PC-3 (cell line): Measurements from ENCODE around the gene FA2H. TPM values are rescaled to one million over a fixed set of nuclear protein-coding genes. Genes with fewer than 3 reads are reported as not detected.

Source experiments
- ATAC-seq: fragments of 200-7000 bp; cut with Tn5 transposase; 2 replicates; pipeline ENCODE4 v1.9.1; 2020; ENCODE audit warnings: mild to moderate bottlenecking, moderate library complexity
- BruUV-seq: library from RNA; stranded (reverse); fragments of 400-500 nt; replicated peaks from 2 replicates; lab custom pipeline; 2021; lab: Mats Ljungman, UMichigan
- CTCF ChIA-PET: fragments of 300-600 bp; sonication (Branson Sonifier 250); formaldehyde crosslinking; loops from one replicate; lab custom pipeline; 2022; ENCODE audit warnings: antibody characterized with exemption; lab: Charles Lee
- POLR2A ChIA-PET: fragments of 300-600 bp; sonication (Branson Sonifier 250); formaldehyde crosslinking; loops from one replicate; lab custom pipeline; 2022; ENCODE audit warnings: antibody characterized with exemption; ENCODE audit not compliant: unreplicated experiment; lab: Charles Lee
- DNase-seq: peaks from one replicate; pipeline ENCODE4 v3.0.0-alpha.2; 2015
- H2AFZ ChIP-seq: fragments of 300-600 bp; sonication (generic); 2 replicates; pipeline ENCODE4 v1.6.0; 2016; ENCODE audit warnings: antibody characterized with exemption, low read length
- H3F3A ChIP-seq: fragments of 300-600 bp; sonication (generic); one replicate; pipeline ENCODE4 v1.6.0; 2017; ENCODE audit warnings: antibody characterized with exemption, low read length, control low read depth, mild to moderate bottlenecking; ENCODE audit not compliant: unreplicated experiment
- H3K27ac ChIP-seq: fragments of 300-600 bp; sonication (generic); 2 replicates; pipeline ENCODE4 v1.5.1; 2016; ENCODE audit warnings: mild to moderate bottlenecking, low read length
- H3K27me3 ChIP-seq: fragments of 300-600 bp; sonication (generic); 2 replicates; pipeline ENCODE4 v1.6.1; 2016; ENCODE audit warnings: low read length, mixed read lengths
- H3K36me3 ChIP-seq: fragments of 300-600 bp; sonication (generic); 2 replicates; pipeline ENCODE4 v1.6.1; 2016; ENCODE audit warnings: low read depth, mixed run types, low read length, mixed read lengths
- H3K4me1 ChIP-seq: fragments of 300-600 bp; sonication (generic); 2 replicates; pipeline ENCODE4 v1.5.1; 2016; ENCODE audit warnings: low read length; ENCODE audit not compliant: insufficient read depth
- H3K4me2 ChIP-seq: fragments of 300-600 bp; sonication (generic); 2 replicates; pipeline ENCODE4 v1.6.0; 2016; ENCODE audit warnings: low read length
- H3K4me3 ChIP-seq: fragments of 300-600 bp; sonication (generic); 2 replicates; pipeline ENCODE4 v1.5.1; 2016; ENCODE audit warnings: mild to moderate bottlenecking, low read length, mixed read lengths
- H3K79me2 ChIP-seq: fragments of 300-600 bp; sonication (generic); 2 replicates; pipeline ENCODE4 v1.6.1; 2017; ENCODE audit warnings: low read length, mixed read lengths
- H3K9ac ChIP-seq: fragments of 300-600 bp; sonication (generic); 2 replicates; pipeline ENCODE4 v1.6.0; 2016; ENCODE audit warnings: mild to moderate bottlenecking, low read length
- H3K9me2 ChIP-seq: fragments of 300-600 bp; sonication (generic); replicated peaks from 2 replicates; pipeline ENCODE4 v1.6.1; 2016; ENCODE audit warnings: mixed run types, low read length, mixed read lengths
- H3K9me3 ChIP-seq: fragments of 300-600 bp; sonication (generic); 2 replicates; pipeline ENCODE4 v1.6.1; 2016; ENCODE audit warnings: low read length, mixed read lengths
- H4K20me1 ChIP-seq: fragments of 300-600 bp; sonication (generic); 2 replicates; pipeline ENCODE4 v1.6.1; 2016; ENCODE audit warnings: low read length, mixed read lengths
- CTCF ChIP-seq: fragments of 300-600 bp; sonication (generic); conservative IDR thresholded peaks from 2 replicates; pipeline ENCODE4 v1.5.1; 2017; ENCODE audit warnings: antibody characterized with exemption, low read depth, mild to moderate bottlenecking, low read length
- EZH2 ChIP-seq: fragments of 300-600 bp; sonication (generic); IDR thresholded peaks from one replicate; pipeline ENCODE4 v1.6.1; 2017; ENCODE audit warnings: antibody characterized with exemption, mild to moderate bottlenecking, low read length; ENCODE audit not compliant: unreplicated experiment
- EZH2phosphoT487 ChIP-seq: fragments of 300-600 bp; sonication (generic); IDR thresholded peaks from 2 replicates; pipeline ENCODE4 v1.6.1; 2018; ENCODE audit warnings: mild to moderate bottlenecking, antibody characterized with exemption, low read length, borderline replicate concordance
- intact Hi-C: fragments of 100-400 bp; cut with micrococcal nuclease; formaldehyde crosslinking; loops from 2 replicates; pipeline ENCODE4 v1.9.0; 2023
- total RNA-seq: library from RNA; depleted of rRNA; stranded (reverse); fragments of >200 nt; gene quantifications from 2 replicates; pipeline ENCODE4 v1.2.3, GENCODE V29; 2014

The FA2H gene
- total RNA-seq, 1 experiment from 2014 or later, result 3.9 TPM

GRCh38 chr16:74682556-74682955 is 92.1 kb downstream of the FA2H start:
- ATAC-seq (no peak), DNase-seq (no peak)
- H3K9me3 ChIP-seq, result no peaks in the 10 kb centered on the region
- no peak overlapping the region for H3K4me2 ChIP-seq
- H3K4me1 ChIP-seq, result no peaks in the 10 kb centered on the region
- no peaks in the 10 kb centered on the region for H3K36me3 ChIP-seq
- no peak overlapping the region for H3K9ac ChIP-seq
- H3K27ac ChIP-seq, result no peak overlapping the region
- TF ChIP-seq EZH2 (no peak), CTCF (no peak), EZH2phosphoT487 (no peak)
- BruUV-seq, result no TSS peak
- H3K4me3 ChIP-seq, result no peak overlapping the region
- POLR2A ChIA-PET, result no interaction called here
- no peak overlapping the region for H2AFZ ChIP-seq
- H3K79me2 ChIP-seq, result no peaks in the 10 kb centered on the region
- no peaks in the 10 kb centered on the region for H3F3A ChIP-seq
- H3K9me2 ChIP-seq, result no peaks in the 10 kb centered on the region
- no peaks in the 10 kb centered on the region for H4K20me1 ChIP-seq
- H3K27me3 ChIP-seq, result no peaks in the 10 kb centered on the region
- intact Hi-C loops, result no loop called here
- CTCF ChIA-PET, result no interaction called here

GRCh38 chr16:74680681-74681080 is 93.9 kb downstream of the FA2H start:
- Histone ChIP-seq H3K9me3 (no peaks in the 10 kb centered on the region), H3K36me3 (no peaks in the 10 kb centered on the region), H3F3A (no peaks in the 10 kb centered on the region), H3K4me2 (no peak overlapping the region), H4K20me1 (no peaks in the 10 kb centered on the region), H3K27me3 (no peaks in the 10 kb centered on the region), H3K27ac (no peak overlapping the region), H3K4me1 (no peaks in the 10 kb centered on the region), H2AFZ (no peak overlapping the region), H3K9me2 (no peaks in the 10 kb centered on the region), H3K9ac (no peak overlapping the region), H3K79me2 (no peaks in the 10 kb centered on the region), H3K4me3 (no peak overlapping the region)
- ATAC-seq (peak; percentile 24), DNase-seq (no peak)
- intact Hi-C loops, result no loop called here
- ChIA-PET POLR2A (no interaction called here), CTCF (no interaction called here)
- BruUV-seq, result no TSS peak
- no peak for TF ChIP-seq EZH2phosphoT487
- TF ChIP-seq CTCF, result no peak
- TF ChIP-seq EZH2, result no peak

GRCh38 chr16:74679983-74680382 is 94.6 kb downstream of the FA2H start:
- no peaks in the 10 kb centered on the region for H4K20me1 ChIP-seq
- H3K9ac ChIP-seq, result no peak overlapping the region
- H3F3A ChIP-seq, result no peaks in the 10 kb centered on the region
- no TSS peak for BruUV-seq
- no peak overlapping the region for H3K4me3 ChIP-seq
- ChIA-PET POLR2A (no interaction called here), CTCF (no interaction called here)
- H3K9me3 ChIP-seq, result no peaks in the 10 kb centered on the region
- intact Hi-C loops, result no loop called here
- H3K36me3 ChIP-seq, result no peaks in the 10 kb centered on the region
- no peak overlapping the region for H3K27ac ChIP-seq
- H3K79me2 ChIP-seq, result no peaks in the 10 kb centered on the region
- H3K9me2 ChIP-seq, result no peaks in the 10 kb centered on the region
- no peak overlapping the region for H2AFZ ChIP-seq
- H3K27me3 ChIP-seq, result no peaks in the 10 kb centered on the region
- TF ChIP-seq EZH2, result no peak
- no peak for TF ChIP-seq CTCF
- no peak for TF ChIP-seq EZH2phosphoT487
- H3K4me1 ChIP-seq, result no peaks in the 10 kb centered on the region
- DNase-seq (no peak), ATAC-seq (no peak)
- no peak overlapping the region for H3K4me2 ChIP-seq
